BLaER1 (cell line): ENCODE results near the gene DDX25.
A peak's percentile ranks its signal among the peaks of the same experiment; 100 is the strongest.

ENCODE experiments used
- H3K27ac ChIP-seq: shearing (Covaris generic); formaldehyde crosslinking; 2 replicates; pipeline ENCODE4 v1.8.1; 2022
- H3K27me3 ChIP-seq: shearing (Covaris generic); formaldehyde crosslinking; 2 replicates; pipeline ENCODE4 v1.8.1; 2022
- H3K36me3 ChIP-seq: shearing (Covaris generic); formaldehyde crosslinking; 2 replicates; pipeline ENCODE4 v1.8.1; 2022
- H3K4me1 ChIP-seq: shearing (Covaris generic); formaldehyde crosslinking; 2 replicates; pipeline ENCODE4 v1.8.1; 2022
- H3K4me2 ChIP-seq: shearing (Covaris generic); formaldehyde crosslinking; 2 replicates; pipeline ENCODE4 v1.8.1; 2022
- H3K4me3 ChIP-seq: shearing (Covaris generic); formaldehyde crosslinking; 2 replicates; pipeline ENCODE4 v1.8.1; 2022
- H3K9ac ChIP-seq: shearing (Covaris generic); formaldehyde crosslinking; 2 replicates; pipeline ENCODE4 v1.8.1; 2022
- H3K9me3 ChIP-seq: shearing (Covaris generic); formaldehyde crosslinking; 2 replicates; pipeline ENCODE4 v1.8.1; 2022
- H4K20me1 ChIP-seq: shearing (Covaris generic); formaldehyde crosslinking; 2 replicates; pipeline ENCODE4 v1.8.1; 2022
- Cebpa-rat ChIP-seq: shearing (Covaris generic); IDR thresholded peaks from 2 replicates; pipeline ENCODE4 v1.8.1; 2022

Gene DDX25

GRCh38 chr11:125942771-125943428 lies 38.6 kb downstream of the DDX25 start:
- Histone ChIP-seq H3K27ac (no peak overlapping the region), H3K4me3 (no peak overlapping the region), H4K20me1 (no peaks in the 10 kb centered on the region), H3K4me1 (peaks cover 58% of the 10 kb centered on the region), H3K36me3 (no peaks in the 10 kb centered on the region), H3K9me3 (no peaks in the 10 kb centered on the region), H3K9ac (no peak overlapping the region), H3K27me3 (no peaks in the 10 kb centered on the region), H3K4me2 (peak overlapping the region; percentile 73)
- no peak for TF ChIP-seq Cebpa-rat

- Histone ChIP-seq H3K36me3 (no peaks in the 10 kb centered on the region), H3K4me2 (no peak overlapping the region), H4K20me1 (no peaks in the 10 kb centered on the region), H3K27me3 (no peaks in the 10 kb centered on the region), H3K27ac (no peak overlapping the region), H3K4me1 (peaks cover 60% of the 10 kb centered on the region), H3K9me3 (no peaks in the 10 kb centered on the region), H3K4me3 (no peak overlapping the region), H3K9ac (no peak overlapping the region)
- TF ChIP-seq Cebpa-rat, result no peak
Observed at GRCh38 chr11:125943661-125944349, 39.5 kb downstream of the DDX25 start.

- H3K4me2 ChIP-seq, result no peak overlapping the region
- no peak overlapping the region for H3K4me3 ChIP-seq
- H4K20me1 ChIP-seq, result no peaks in the 10 kb centered on the region
- peaks cover 58% of the 10 kb centered on the region for H3K4me1 ChIP-seq
- H3K27ac ChIP-seq, result no peak overlapping the region
- H3K9me3 ChIP-seq, result no peaks in the 10 kb centered on the region
- no peak for TF ChIP-seq Cebpa-rat
- H3K36me3 ChIP-seq, result no peaks in the 10 kb centered on the region
- no peaks in the 10 kb centered on the region for H3K27me3 ChIP-seq
- H3K9ac ChIP-seq, result no peak overlapping the region
Observed at GRCh38 chr11:125944350-125945010, 40.2 kb downstream of the DDX25 start.

- no peak overlapping the region for H3K4me3 ChIP-seq
Observed at GRCh38 chr11:125945011-125945796, 40.9 kb downstream of the DDX25 start.

GRCh38 chr11:125945797-125946520 lies 41.7 kb downstream of the DDX25 start, which contains the start of gene VSIG10L2:
TSS of gene VSIG10L2 (plus strand) at chr11:125946044. CDS start at chr11:125946056, 12 bp downstream.
- Histone ChIP-seq H3K27me3 (no peaks in the 10 kb centered on the region), H3K4me2 (peak within 1 kb of the TSS; percentile 89)

More at GRCh38 chr11:125945011-125945796, 40.9 kb downstream of the DDX25 start:
- Histone ChIP-seq H3K9ac (no peak overlapping the region), H3K27me3 (no peaks in the 10 kb centered on the region), H4K20me1 (no peaks in the 10 kb centered on the region), H3K36me3 (no peaks in the 10 kb centered on the region), H3K9me3 (no peaks in the 10 kb centered on the region), H3K4me1 (peaks cover 58% of the 10 kb centered on the region), H3K4me2 (0 out of 2 replicates have a peak overlapping the region, but pooled peaks have one; percentile 9), H3K27ac (no peak overlapping the region)
- TF ChIP-seq Cebpa-rat, result no peak

GRCh38 chr11:125946712-125947418 lies 42.6 kb downstream of the DDX25 start:
- Histone ChIP-seq H3K27ac (peak overlapping the region; percentile 78), H3K9me3 (no peaks in the 10 kb centered on the region), H3K4me3 (0 out of 2 replicates have a peak overlapping the region, but pooled peaks have one; percentile 32), H3K4me1 (peaks cover 60% of the 10 kb centered on the region), H3K9ac (peak overlapping the region; percentile 36), H4K20me1 (no peaks in the 10 kb centered on the region), H3K4me2 (peak overlapping the region; percentile 89), H3K36me3 (no peaks in the 10 kb centered on the region), H3K27me3 (no peaks in the 10 kb centered on the region)
- TF ChIP-seq Cebpa-rat, result no peak

More at GRCh38 chr11:125945797-125946520, 41.7 kb downstream of the DDX25 start, which contains the start of gene VSIG10L2:
- TF ChIP-seq Cebpa-rat, result no peak
- Histone ChIP-seq H3K27ac (peak within 1 kb of the TSS; percentile 78), H4K20me1 (no peaks in the 10 kb centered on the region), H3K9me3 (no peaks in the 10 kb centered on the region), H3K36me3 (no peaks in the 10 kb centered on the region), H3K4me1 (peaks cover 65% of the 10 kb centered on the region), H3K4me3 (no peak within 1 kb of the TSS), H3K9ac (no peak within 1 kb of the TSS)

- H3K4me2 ChIP-seq, result peak overlapping the region; percentile 89
- H3K27ac ChIP-seq, result peak overlapping the region; percentile 78
- H3K9me3 ChIP-seq, result no peaks in the 10 kb centered on the region
- H3K4me1 ChIP-seq, result peaks cover 52% of the 10 kb centered on the region
- H4K20me1 ChIP-seq, result no peaks in the 10 kb centered on the region
- H3K27me3 ChIP-seq, result no peaks in the 10 kb centered on the region
- peak overlapping the region; percentile 36 for H3K9ac ChIP-seq
- H3K36me3 ChIP-seq, result no peaks in the 10 kb centered on the region
- 0 out of 2 replicates have a peak overlapping the region, but pooled peaks have one; percentile 32 for H3K4me3 ChIP-seq
- TF ChIP-seq Cebpa-rat, result no peak
Observed at GRCh38 chr11:125947419-125948277, 43.3 kb downstream of the DDX25 start.
